ENCODE data around the gene SWAP70.

Gene SWAP70

GRCh38 chr11:9759519-9760192 is 95.8 kb downstream of the SWAP70 start:
- peak; percentile 54 for DNase-seq
- Histone ChIP-seq H3K27me3 (ENCODE audit: insufficient read depth, low read depth, severe bottlenecking) (no peaks in the 10 kb centered on the region), H3K27ac (peak overlapping the region; percentile 89), H3K9me3 (ENCODE audit: severe bottlenecking) (no peaks in the 10 kb centered on the region), H3K4me3 (ENCODE audit: low read depth, low read length) (peak overlapping the region; percentile 91), H3K36me3 (no peaks in the 10 kb centered on the region)
- TF ChIP-seq, protein P1, sequence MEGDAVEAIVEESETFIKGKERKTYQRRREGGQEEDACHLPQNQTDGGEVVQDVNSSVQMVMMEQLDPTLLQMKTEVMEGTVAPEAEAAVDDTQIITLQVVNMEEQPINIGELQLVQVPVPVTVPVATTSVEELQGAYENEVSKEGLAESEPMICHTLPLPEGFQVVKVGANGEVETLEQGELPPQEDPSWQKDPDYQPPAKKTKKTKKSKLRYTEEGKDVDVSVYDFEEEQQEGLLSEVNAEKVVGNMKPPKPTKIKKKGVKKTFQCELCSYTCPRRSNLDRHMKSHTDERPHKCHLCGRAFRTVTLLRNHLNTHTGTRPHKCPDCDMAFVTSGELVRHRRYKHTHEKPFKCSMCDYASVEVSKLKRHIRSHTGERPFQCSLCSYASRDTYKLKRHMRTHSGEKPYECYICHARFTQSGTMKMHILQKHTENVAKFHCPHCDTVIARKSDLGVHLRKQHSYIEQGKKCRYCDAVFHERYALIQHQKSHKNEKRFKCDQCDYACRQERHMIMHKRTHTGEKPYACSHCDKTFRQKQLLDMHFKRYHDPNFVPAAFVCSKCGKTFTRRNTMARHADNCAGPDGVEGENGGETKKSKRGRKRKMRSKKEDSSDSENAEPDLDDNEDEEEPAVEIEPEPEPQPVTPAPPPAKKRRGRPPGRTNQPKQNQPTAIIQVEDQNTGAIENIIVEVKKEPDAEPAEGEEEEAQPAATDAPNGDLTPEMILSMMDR (IDR thresholded peaks at IDR 0.05; ENCODE audit: low read depth, low read length), result no peak

- no peak overlapping the region for H3K4me3 ChIP-seq (ENCODE audit: low read depth, low read length)
- no peaks in the 10 kb centered on the region for H3K27me3 ChIP-seq (ENCODE audit: insufficient read depth, low read depth, severe bottlenecking)
- no peak for DNase-seq
- TF ChIP-seq, protein P1 (IDR thresholded peaks at IDR 0.05; ENCODE audit: low read depth, low read length), result no peak
- no peaks in the 10 kb centered on the region for H3K9me3 ChIP-seq (ENCODE audit: severe bottlenecking)
- no peaks in the 10 kb centered on the region for H3K36me3 ChIP-seq
- no peak overlapping the region for H3K27ac ChIP-seq
These were observed 96.3 kb downstream of the SWAP70 start for GRCh38 chr11:9760193-9760575.

GRCh38 chr11:9761441-9761945 is 97.6 kb downstream of the SWAP70 start:
- H3K27ac ChIP-seq, result no peak overlapping the region
- DNase-seq, result no peak
- no peaks in the 10 kb centered on the region for H3K27me3 ChIP-seq (ENCODE audit: insufficient read depth, low read depth, severe bottlenecking)
- no peaks in the 10 kb centered on the region for H3K9me3 ChIP-seq (ENCODE audit: severe bottlenecking)
- no peak overlapping the region for H3K4me3 ChIP-seq (ENCODE audit: low read depth, low read length)
- H3K36me3 ChIP-seq, result no peaks in the 10 kb centered on the region
- TF ChIP-seq, protein P1 (IDR thresholded peaks at IDR 0.05; ENCODE audit: low read depth, low read length), result no peak

- H3K27ac ChIP-seq, result no peak overlapping the region
- no peaks in the 10 kb centered on the region for H3K36me3 ChIP-seq
- H3K9me3 ChIP-seq (ENCODE audit: severe bottlenecking), result no peaks in the 10 kb centered on the region
- H3K27me3 ChIP-seq (ENCODE audit: insufficient read depth, low read depth, severe bottlenecking), result no peaks in the 10 kb centered on the region
- no peak overlapping the region for H3K4me3 ChIP-seq (ENCODE audit: low read depth, low read length)
- TF ChIP-seq, protein P1 (IDR thresholded peaks at IDR 0.05; ENCODE audit: low read depth, low read length), result no peak
- no peak for DNase-seq
These were observed 98.7 kb downstream of the SWAP70 start for GRCh38 chr11:9762531-9762930.

- no peak for DNase-seq
- no peak overlapping the region for H3K27ac ChIP-seq
- H3K27me3 ChIP-seq (ENCODE audit: insufficient read depth, low read depth, severe bottlenecking), result no peaks in the 10 kb centered on the region
- H3K9me3 ChIP-seq (ENCODE audit: severe bottlenecking), result no peaks in the 10 kb centered on the region
- TF ChIP-seq, protein P1 (IDR thresholded peaks at IDR 0.05; ENCODE audit: low read depth, low read length), result no peak
- H3K4me3 ChIP-seq (ENCODE audit: low read depth, low read length), result no peak overlapping the region
- H3K36me3 ChIP-seq, result no peaks in the 10 kb centered on the region
These were observed 99.4 kb downstream of the SWAP70 start for GRCh38 chr11:9763301-9763700.
